Adrenal gland (tissue), 5 donors: ENCODE measurements around the gene ADORA2A.

Experiments used
- POLR2A ChIP-seq, 2 donors: fragments of 450-650 bp; IDR thresholded peaks; one replicate each; pipeline ENCODE4 v1.6.1; 2017; ENCODE audit warnings: antibody characterized with exemption in 2 of 2, mild to moderate bottlenecking in 2 of 2, moderate library complexity in 1 of 2
- TF ChIP-seq, protein P1 (sequence below), 6 experiments: fragments of 450-650 bp in 4 of 6; fragments of 200-600 bp in 2 of 6; sonication (generic) in 1 of 6; IDR thresholded peaks; 1 replicate in 5 of 6; 2 replicates in 1 of 6; pipeline versions ENCODE4 v1.5.1 to v1.8.0; 2016 to 2021; ENCODE audit warnings: antibody characterized with exemption in 6 of 6, mild to moderate bottlenecking in 2 of 6, moderate library complexity in 1 of 6
- donor health status: DM: no; HTN: no; CAD: no.

DNA sequence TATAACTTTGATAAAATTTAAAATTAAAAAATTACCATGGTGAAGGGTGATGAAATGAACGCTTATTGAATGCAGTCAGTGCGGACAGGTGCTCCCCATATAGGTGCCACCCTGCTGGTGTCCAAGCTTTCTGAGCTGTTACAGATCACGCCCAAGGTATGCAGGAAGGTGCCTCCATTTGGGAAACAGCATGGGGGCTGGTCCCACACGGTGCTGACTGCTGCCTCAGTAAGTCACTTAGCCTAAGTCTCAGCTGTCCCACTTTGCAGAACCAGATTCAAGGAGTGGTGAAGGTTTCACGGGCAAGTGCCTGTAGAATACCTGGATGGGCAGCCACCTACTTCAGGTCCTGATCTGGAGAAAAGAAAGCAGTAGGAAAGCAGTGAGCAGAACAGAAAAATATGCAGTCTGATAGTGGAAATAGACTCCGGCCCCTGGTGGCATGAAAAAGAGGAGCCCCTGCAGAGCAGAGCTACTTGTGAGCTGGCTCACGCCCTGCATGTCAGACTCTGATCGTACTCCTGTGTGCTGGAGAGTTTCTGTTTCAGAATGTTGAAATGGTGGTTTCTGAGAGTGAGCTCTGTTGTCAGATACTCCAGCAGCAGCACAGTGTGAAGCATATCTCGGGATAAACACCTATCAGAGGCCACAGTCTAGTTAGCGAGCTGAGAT, 33.2 kb downstream of the ADORA2A start:
- TF ChIP-seq, protein P1, sequence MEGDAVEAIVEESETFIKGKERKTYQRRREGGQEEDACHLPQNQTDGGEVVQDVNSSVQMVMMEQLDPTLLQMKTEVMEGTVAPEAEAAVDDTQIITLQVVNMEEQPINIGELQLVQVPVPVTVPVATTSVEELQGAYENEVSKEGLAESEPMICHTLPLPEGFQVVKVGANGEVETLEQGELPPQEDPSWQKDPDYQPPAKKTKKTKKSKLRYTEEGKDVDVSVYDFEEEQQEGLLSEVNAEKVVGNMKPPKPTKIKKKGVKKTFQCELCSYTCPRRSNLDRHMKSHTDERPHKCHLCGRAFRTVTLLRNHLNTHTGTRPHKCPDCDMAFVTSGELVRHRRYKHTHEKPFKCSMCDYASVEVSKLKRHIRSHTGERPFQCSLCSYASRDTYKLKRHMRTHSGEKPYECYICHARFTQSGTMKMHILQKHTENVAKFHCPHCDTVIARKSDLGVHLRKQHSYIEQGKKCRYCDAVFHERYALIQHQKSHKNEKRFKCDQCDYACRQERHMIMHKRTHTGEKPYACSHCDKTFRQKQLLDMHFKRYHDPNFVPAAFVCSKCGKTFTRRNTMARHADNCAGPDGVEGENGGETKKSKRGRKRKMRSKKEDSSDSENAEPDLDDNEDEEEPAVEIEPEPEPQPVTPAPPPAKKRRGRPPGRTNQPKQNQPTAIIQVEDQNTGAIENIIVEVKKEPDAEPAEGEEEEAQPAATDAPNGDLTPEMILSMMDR (IDR thresholded peaks at IDR 0.05) = no peak
- no peak for TF ChIP-seq POLR2A (IDR thresholded peaks at IDR 0.05)
